Activated CD4-positive, alpha-beta T cell treated with anti-CD3 and anti-CD28 coated beads, Interleukin-2, amount 50 U/mL, for 1 hour (primary cell): ENCODE data around the gene PTPN11.

Source experiments
- DNase-seq: peaks from one replicate; pipeline ENCODE4 v3.0.0-alpha.2; 2020

Gene PTPN11

GRCh38 chr12:112555621-112556233, 137.0 kb downstream of the PTPN11 start:
- no peak for DNase-seq

- no peak for DNase-seq
Measured at GRCh38 chr12:112557951-112558630, 139.3 kb downstream of the PTPN11 start.
